A673 (cell line): ENCODE data around the gene TOPBP1.

Source experiments
- CTCF ChIP-seq: fragments of 300-800, 200-600 bp; sonication (generic); conservative IDR thresholded peaks from 2 replicates; pipeline ENCODE4 v1.5.1; 2017; ENCODE audit warnings: low read depth, mild to moderate bottlenecking, antibody characterized with exemption, low read length, moderate library complexity, mixed read lengths
- EZH2 ChIP-seq: fragments of 200-600 bp; sonication (generic); IDR thresholded peaks from 2 replicates; pipeline ENCODE4 v1.6.1; 2017; ENCODE audit warnings: borderline replicate concordance, low read depth, mild to moderate bottlenecking, mixed read lengths, antibody characterized with exemption, low read length; ENCODE audit not compliant: poor library complexity, severe bottlenecking

DNA sequence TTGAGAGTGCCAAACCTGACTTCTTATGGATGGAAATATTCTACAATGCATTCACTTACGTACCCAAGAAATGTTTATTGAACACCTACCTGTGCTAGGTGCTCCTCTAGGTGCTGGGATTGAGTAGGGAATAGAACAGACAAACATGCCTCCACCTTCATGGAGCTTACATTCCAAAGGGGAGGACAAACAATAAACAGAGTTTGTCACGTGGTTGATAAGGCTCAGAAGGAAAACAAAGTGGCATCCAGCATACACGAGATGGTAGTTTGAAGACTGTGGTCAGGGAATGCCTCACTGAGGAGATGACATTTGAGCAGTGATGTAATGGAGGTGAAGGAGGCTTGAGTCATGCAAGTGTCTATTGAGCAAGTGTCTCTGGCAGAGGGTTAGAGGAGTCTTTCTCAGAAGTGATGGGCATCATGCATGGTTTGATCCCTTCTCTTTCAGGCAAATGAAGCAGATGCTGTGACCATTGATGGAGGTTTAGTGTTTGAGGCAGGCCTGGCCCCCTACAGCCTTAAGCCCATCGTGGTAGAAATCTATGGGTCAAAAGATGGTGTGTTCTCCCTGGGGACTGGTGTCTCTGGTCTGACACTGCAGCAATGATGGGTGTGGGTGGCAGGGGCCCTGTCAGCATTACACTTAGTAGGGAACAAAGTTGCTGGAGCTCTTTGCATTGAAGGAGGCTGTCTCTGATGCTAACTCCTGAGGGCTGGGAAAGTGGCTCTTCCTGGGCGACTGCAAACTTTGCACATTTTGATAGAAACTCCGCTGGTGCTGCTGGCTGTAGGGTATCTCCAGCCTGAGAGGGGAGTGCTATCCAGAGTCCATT is 29.7 kb upstream of the TOPBP1 start:
- TF ChIP-seq CTCF (no peak), EZH2 (no peak)
